Amygdala (tissue), 56 donors: ENCODE results near the gene TMEM120B.

Experiments
- DNase-seq, 56 donors: peaks; one replicate each; lab custom pipeline; 2025; lab: John Stamatoyannopoulos, UW

Gene TMEM120B

DNA sequence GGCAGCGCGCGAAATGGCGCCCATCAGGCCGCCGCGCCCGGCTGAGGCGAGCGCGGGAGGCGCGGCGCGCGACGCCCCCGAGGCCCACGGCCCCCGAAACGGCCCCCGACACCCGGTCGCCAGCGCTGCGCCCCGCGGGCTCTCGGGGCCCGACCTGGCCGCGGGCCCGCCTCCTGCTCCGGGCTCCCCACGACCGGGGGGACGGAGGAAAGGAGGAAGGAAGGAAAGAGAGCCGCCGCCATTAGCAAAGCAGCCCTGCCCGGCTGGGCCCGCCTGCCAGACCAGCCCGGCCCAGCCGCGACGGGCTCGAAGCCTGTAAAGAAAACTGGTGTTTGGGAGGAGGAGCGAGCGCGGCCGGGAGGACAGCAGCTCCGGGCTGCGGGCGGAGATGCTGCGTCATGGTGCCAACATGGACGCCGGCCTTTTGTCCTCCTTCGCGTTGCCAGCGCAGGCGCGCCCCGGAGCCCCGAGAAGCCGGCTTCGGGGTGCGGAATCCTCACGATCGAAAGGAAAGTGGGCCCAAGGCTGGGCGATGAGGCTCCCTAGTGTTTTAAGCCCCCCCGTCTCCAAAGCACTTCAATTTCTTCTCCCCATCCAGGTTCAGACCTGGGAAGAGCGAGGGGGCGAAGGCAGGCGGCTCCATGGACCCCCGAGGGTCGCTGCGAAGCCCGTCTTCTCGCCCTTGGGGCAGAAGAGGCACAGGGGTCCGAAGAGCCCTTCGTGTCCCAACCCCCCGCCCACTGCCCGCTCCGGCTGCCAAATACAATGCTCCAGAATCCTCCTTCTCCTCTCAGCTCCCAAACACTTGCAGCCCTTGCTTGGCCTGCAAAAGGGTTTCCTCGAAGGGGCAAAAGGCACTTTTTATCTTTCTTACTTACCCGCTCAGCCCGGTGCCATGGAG lies 88.4 kb downstream of the TMEM120B start:
- peak in 53 of 56 donors; percentile 19 to 82 (median 59) for DNase-seq

DNA sequence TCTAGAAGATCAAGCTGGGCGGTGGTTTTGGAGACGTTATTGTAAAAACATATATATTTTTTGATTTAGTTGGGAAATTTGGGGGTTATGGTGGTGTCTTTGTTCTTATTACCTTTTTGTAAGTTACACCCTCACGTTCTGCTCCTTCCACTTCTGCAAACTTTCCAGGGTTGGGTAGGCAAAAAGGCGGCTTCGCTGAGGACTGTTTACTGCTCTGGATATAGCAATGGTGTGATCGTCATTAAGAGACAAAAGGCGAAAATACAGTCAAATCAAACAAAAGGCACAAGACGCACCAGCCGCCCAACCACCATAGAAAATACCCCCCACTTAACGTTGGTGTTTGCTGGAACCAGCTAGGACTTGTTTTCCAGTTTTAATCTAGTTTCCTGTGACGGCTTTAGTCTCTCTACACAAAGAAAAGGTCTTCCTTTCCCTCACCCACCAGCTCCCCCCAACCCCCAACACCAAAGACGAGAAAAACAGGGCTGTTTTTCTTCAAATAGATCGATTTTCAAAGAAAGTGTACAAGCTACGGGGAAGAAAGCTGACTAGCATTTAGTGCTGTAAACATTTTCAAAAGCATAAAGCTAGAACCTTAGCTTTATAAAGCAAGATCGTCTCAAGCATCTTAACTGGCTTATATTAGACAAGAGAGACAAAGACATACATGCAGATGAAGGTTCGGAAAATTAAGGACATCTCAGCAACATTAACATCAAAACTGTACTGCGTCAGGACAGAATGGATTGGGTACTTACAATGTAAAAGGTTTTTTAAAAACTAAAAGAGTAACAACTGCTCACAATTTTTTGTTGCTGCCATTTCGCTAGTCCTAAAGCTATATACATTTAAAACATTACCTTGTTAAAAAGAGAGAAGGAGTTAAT lies 89.3 kb downstream of the TMEM120B start:
- peak in 16 of 56 donors; percentile 11 to 67 (median 42) for DNase-seq

DNA sequence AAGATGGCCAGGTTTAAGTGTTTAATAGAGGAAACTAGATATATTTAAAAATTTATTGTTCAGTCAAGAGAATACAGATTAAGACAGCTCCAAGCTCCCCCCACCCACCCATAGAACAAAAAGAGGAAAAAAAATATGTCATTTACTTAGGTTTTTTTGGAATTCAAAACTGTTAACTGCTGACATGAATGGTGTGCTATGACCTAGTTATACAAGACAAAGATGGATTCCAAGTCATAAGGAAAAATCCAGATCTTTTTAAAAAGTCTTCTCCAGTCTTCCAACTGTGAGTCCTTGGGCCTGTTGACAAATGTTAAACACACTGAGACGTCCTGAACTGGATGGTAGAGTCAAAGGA lies 89.9 kb downstream of the TMEM120B start:
- DNase-seq: no peak

DNA sequence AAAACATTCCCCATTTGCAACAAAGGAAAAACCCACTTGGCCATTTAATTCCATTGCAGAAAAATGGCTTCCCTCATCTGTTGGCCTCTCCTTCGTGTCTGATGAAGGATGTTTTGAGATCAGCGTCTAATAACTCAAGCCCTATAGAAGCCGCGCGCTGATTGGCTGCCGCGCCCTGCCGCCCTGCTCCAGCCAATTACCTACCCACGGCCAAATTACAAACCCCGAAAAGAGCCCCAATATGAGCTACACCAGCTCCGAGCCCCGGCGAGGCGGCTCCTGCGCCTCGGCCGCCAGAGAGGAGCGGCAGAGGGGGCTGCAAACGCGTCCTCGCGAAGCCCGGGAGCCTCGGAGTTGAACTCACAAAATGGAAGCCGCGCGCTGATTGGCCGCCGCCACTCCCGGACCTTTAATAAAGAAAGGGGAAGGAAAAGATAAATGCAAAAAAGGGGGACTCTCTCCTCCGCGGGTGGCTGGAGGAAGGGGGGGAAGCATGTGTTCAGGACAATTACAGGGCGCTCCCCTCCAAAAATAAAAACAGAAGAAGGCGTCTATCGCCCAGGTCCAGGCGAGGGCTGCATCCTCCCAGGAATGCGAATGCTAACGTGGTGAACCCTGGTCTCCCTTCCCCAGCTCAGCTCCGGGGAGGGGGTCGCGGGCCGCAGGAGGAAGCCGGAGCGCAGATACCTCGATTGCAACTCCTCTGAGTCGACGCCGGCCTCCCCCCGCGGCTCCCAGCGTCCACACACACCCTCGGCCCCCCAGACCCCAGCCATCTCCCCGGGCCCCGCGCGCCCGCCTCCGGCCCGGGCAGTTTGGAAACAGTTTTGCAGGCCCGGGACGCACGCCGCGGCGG lies 90.5 kb downstream of the TMEM120B start:
- peak in 55 of 56 donors; percentile 59 to 99 (median 91) for DNase-seq

DNA sequence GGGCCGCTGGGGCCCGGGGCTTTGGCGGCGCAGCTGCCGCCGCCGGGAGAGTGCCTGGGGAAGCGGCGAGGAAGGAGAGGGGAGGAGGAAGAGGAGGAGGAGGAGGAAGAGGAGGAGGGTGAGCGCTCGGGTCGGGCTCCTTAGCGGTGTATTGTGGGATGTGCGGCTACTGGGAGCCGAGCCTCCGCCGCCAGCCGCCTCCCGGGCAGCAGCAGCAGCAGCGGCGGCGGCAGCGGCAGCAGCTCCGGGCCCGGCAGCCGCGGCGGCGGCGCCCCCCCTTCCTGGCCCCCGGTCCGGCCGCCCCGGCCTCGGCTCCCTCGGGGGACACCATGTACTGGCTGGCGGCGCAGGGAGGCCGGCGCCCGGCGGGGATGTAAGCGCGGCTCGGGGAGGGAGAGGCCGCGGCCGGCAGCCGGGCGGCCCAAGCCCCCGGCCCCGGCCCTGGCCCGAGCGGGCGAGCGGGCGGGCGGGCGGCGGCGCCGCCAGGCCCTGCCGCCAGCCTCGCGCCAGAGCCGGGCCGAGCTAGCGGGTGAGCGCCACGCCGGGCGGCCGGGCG lies 91.4 kb downstream of the TMEM120B start, which contains the start of gene SETD1B:
Gene SETD1B (plus strand): TSS at position 149 of the 556 bp plus-strand sequence. CDS start 729 bp downstream, outside the sequence.
- peak in 36 of 56 donors; percentile 11 to 73 (median 44) for DNase-seq

DNA sequence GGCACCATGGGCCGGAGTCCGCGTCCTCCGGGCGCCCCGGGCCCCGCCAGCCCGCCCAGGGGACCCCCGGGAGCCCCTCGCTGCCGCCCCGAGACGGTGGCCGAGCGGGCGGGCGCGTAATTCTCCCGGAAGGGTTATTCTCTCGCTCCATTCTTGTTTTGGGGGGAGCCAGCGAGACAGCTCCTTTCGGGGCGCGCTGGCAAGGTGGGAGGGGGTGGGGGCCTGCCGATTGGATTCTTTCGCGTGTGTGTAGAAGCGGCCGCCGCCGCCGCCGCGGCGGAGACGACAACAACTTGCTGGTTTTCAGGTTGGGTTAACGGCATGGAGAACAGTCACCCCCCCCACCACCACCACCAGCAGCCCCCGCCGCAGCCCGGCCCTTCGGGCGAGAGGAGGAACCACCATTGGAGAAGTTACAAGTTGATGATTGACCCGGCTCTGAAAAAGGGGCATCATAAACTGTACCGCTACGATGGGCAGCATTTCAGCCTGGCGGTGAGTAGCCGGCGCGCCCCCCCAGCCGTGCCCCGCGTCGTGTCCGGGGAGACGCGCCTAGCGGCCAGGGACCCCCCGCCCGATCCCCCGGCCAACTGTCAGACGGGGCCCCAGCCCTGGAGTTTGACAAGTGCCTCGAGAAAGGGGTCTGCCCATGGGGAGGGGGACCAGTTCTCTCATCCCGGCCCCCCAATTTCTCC lies 92.0 kb downstream of the TMEM120B start:
- peak in 21 of 56 donors; percentile 6 to 57 (median 32) for DNase-seq

DNA sequence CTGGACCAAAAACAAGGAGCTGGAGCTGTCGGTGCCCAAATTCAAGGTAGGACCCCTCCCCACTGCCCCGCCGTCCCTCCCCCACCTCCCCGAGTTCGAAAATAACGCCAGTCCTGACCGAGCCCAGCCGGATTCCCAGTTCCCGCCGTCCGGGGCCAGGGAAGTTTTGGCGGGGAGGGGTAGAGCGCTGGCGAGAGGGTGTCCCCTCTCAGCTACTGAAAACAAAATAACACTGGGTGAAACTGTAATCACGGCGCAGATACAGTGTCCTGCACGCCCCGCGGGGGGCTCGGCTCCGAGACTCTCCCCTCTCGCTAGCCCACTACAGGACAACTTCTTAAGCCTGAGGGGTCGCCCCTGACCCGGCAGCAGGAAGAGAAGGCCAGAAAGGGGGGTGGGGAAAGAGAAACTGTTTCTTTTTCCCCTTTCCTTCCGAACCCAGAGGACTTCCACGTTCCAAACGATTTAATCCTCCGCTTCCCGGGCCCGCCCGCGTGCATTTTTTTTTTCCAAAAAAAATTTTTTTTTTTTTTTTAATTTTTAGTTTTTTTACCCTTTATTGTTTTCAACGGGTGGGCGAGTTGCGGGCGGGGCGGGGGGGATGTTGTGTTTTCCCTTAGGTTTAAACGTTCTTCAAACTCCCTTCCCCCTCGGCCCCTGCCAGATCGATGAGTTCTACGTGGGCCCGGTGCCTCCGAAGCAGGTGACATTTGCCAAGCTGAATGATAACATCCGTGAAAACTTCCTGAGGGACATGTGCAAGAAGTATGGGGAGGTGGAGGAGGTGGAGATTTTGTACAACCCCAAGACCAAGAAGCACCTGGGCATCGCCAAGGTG lies 92.8 kb downstream of the TMEM120B start:
- peak in 4 of 56 donors; percentile 6 to 31 (median 28) for DNase-seq

DNA sequence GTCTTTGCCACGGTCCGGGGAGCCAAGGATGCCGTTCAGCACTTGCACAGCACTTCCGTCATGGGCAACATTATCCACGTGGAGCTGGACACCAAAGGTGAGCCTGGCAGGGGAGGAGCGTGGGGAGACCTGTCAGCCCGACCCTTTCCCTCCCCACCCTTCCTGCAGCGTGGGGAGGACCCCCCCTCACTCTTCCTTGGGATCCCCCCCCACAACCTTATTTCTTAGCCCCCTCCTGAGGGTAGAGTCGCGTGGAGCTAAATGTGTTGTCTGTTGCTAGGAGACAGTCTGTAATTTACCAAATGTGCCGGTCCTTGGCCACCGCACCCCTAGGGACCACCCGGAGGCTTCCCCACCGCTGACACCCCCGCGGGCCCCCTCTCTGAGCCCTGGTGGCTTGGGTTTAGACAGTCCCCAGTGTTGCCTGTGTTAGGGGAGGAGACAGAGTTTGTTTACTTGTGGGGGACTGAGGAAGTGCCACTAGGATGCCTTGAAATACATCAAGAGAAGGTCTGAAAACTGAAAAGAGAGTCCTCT lies 93.5 kb downstream of the TMEM120B start:
- peak in 1 of 56 donors; percentile 43 for DNase-seq

DNA sequence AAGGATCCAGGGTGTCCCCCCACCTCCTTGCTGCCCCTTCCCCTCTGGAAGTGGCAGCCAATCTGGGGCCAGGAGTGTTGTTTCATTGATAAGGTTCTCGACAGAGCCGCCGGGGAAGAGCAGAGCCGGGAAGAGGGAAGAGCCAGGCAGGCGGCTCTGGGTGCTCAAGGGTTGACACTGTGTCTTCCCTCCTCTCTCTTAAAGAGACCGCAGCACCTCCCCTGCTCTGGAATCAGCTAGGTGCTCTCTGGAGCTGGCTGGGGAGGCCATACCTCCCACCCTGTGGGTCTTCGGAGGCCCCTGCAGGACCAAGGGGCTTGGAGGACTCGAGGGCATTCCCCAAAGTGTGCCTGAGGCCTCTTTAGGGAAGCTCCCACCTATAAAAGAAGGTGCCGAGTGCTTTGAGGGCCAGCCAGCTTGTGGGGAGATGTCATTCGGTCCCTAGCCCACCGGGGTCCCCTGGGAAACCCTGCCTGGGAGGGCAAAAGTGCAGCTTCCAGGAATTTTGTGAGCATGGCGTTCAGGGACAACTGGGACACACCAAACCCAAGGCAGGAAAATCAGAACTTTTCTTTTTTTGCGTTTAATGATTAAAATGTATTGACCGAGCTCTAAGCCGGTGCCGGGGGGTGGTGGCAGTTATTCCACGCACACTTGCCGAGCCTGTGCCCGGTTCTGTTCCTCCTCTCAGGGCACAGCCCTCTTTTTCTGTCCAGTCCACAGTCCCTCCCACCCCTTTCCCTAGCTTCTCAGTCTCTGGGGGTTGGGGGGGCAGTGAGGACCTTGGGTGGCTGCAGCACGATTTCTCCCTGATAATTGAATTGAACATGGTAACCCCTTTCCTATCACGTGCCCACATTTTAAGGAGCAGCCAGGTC lies 94.2 kb downstream of the TMEM120B start:
- peak in 5 of 56 donors; percentile 14 to 43 (median 36) for DNase-seq

DNA sequence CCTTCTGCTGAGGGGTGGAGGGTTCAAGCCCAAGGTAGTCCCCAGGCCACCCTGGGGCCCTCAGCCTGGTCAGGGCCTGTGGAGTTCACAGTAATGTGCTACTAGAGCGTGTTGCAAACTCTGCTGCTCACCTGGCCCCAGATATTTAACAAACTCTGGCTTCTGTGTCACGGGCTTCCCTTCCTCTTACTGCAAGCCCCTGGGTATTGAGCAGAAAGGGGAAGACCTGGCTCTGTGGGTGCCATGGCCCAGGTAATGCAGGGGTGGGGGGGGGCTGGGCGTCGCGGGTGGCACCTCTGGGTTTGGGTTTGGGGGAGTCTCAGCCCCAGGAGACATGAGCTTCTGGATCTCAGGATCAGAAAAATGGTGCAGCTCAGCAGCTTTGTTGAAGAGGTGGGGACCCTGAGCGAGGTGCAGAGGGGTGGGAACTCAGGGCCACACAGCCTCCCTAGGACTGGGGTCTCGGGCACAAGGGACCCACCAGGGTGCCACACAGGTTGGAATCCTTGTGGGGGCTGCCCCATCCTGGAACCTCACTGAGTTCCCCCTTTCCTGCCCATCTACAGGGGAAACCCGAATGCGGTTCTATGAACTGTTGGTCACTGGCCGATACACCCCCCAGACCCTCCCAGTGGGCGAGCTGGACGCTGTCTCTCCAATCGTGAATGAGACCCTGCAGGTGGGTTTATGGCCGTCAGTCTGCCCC lies 95.2 kb downstream of the TMEM120B start:
- no peak for DNase-seq

DNA sequence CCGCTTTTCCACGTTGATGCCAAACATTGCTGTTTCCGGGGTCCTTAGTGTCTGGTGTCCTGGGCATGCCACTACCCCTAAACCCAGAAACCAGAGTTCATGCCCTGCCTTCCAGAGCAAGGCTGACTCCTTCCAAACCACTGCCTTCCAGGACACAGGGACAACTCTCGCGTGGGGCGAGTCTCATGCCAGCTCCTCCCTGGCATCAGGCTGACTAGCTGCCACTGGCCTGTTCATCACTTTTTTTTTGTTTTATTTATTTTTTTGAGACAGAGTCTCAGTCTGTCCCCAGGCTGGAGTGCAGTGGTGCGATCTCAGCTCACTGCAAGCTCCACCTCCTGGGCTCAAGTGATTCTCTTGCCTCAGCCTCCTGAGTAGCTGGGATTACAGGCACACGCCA lies 96.1 kb downstream of the TMEM120B start:
- DNase-seq: no peak

DNA sequence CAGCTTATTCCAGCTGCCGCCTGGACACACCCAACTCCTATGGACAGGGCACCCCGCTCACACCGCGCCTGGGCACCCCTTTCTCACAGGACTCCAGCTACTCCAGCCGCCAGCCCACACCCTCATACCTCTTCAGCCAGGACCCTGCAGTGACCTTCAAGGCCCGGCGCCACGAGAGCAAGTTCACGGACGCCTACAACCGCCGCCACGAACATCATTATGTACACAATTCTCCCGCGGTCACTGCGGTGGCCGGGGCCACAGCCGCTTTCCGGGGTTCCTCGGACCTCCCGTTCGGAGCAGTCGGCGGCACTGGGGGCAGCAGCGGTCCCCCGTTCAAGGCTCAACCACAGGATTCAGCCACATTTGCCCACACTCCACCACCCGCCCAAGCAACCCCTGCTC lies 97.2 kb downstream of the TMEM120B start:
- no peak for DNase-seq

DNA sequence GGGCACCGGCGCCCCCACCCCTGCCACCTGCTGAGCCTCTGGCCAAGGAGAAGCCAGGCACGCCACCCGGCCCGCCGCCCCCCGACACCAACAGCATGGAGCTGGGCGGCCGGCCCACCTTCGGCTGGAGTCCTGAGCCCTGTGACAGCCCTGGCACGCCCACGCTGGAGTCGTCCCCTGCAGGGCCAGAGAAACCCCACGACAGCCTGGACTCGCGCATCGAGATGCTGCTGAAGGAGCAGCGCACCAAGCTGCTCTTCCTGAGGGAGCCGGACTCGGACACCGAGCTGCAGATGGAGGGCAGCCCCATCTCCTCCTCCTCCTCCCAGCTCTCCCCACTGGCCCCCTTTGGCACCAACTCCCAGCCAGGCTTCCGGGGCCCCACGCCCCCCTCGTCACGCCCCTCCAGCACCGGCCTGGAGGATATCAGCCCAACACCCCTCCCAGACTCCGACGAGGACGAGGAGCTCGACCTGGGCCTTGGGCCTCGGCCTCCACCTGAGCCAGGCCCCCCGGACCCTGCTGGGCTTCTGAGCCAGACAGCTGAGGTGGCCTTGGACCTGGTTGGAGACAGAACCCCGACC lies 97.8 kb downstream of the TMEM120B start:
- DNase-seq: no peak

DNA sequence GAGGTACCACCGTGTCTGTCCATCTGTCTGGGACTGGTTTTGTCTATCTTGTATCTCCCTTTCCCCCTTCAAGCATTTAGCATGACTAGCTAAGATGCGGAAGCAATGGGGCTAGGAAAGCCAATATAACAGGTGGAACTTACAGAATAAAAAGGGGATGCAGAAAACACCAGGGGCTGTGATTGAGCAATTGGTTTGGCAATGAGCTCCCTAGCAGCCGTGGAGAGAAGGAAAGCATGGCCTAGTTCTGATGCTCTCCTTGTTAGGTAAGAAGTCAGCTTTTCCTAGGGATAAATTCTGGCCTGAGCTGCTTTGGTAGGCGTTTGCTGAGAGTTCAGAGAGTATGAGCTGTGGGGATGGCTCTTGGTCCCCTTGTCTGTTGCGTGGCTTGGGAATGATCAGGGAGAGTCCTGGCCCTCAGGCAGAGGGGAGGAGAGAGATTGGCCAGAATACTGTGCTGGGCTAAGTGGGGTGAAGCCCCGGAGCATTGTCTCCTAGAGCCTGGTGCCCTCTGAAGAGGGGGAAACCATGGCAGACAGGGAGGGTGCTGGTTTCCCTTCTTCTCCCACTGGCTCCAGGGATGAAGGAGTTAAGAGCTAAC lies 98.4 kb downstream of the TMEM120B start:
- DNase-seq: no peak
